Caco-2 (cell line): Measurements from ENCODE around the gene STARD4. TPM values are rescaled to one million over a fixed set of nuclear protein-coding genes. Genes with fewer than 3 reads are reported as not detected.

Source experiments
- BruUV-seq: library from RNA; stranded (reverse); fragments of 400-500 nt; replicated peaks from 2 replicates; lab custom pipeline; 2021; lab: Mats Ljungman, UMichigan
- CTCF ChIA-PET: fragments of 300-600 bp; sonication (Branson Sonifier 250); formaldehyde crosslinking; loops from one replicate; lab custom pipeline; 2022; ENCODE audit warnings: antibody characterized with exemption; lab: Charles Lee
- POLR2A ChIA-PET: fragments of 300-600 bp; sonication (Branson Sonifier 250); formaldehyde crosslinking; loops from one replicate; lab custom pipeline; 2022; ENCODE audit warnings: antibody characterized with exemption; lab: Charles Lee
- DNase-seq, 2 experiments: peaks; one replicate each; pipeline versions ENCODE4 v3.0.0 to v3.0.0-alpha.2; 2020 to 2022
- H3K27me3 ChIP-seq: replicated peaks from 2 replicates; pipeline ENCODE4 v1.6.0; 2011; ENCODE audit warnings: low read length; ENCODE audit not compliant: control insufficient read depth, insufficient read depth
- H3K36me3 ChIP-seq: 2 replicates; pipeline ENCODE4 v1.5.1; 2011; ENCODE audit warnings: low read length; ENCODE audit not compliant: control insufficient read depth, insufficient read depth
- H3K4me1 ChIP-seq: fragments of 250-450 bp; sonication (Bioruptor Pico); 2 replicates; pipeline ENCODE4 v1.5.1; 2020; ENCODE audit warnings: mild to moderate bottlenecking
- H3K4me3 ChIP-seq: 2 replicates; pipeline ENCODE4 v1.5.1; 2011; ENCODE audit warnings: low read depth, mild to moderate bottlenecking, control low read depth, low read length
- H3K9me3 ChIP-seq: fragments of 250-450 bp; sonication (Bioruptor Pico); 2 replicates; pipeline ENCODE4 v1.5.1; 2020; ENCODE audit warnings: mild to moderate bottlenecking, moderate library complexity
- H3K27ac Mint-ChIP-seq: one replicate; pipeline ENCODE4 v1.8.0; 2022; ENCODE audit warnings: mixed read lengths; ENCODE audit not compliant: unreplicated experiment
- H3K27me3 Mint-ChIP-seq: one replicate; pipeline ENCODE4 v1.8.0; 2022; ENCODE audit warnings: mixed read lengths; ENCODE audit not compliant: insufficient read depth, unreplicated experiment
- H3K36me3 Mint-ChIP-seq: one replicate; pipeline ENCODE4 v1.8.0; 2022; ENCODE audit warnings: mild to moderate bottlenecking, mixed read lengths; ENCODE audit not compliant: insufficient read depth, unreplicated experiment
- H3K4me1 Mint-ChIP-seq: one replicate; pipeline ENCODE4 v1.8.0; 2022; ENCODE audit warnings: low read depth, mixed read lengths; ENCODE audit not compliant: unreplicated experiment
- H3K4me3 Mint-ChIP-seq: one replicate; pipeline ENCODE4 v1.8.0; 2022; ENCODE audit warnings: mild to moderate bottlenecking, moderate library complexity, mixed read lengths; ENCODE audit not compliant: unreplicated experiment
- H3K9me3 Mint-ChIP-seq: one replicate; pipeline ENCODE4 v1.8.0; 2022; ENCODE audit warnings: mixed read lengths; ENCODE audit not compliant: unreplicated experiment
- intact Hi-C: fragments of 100-400 bp; cut with micrococcal nuclease; formaldehyde crosslinking; loops from one replicate; pipeline ENCODE4 v1.10.0; 2022; ENCODE audit not compliant: unreplicated experiment
- total RNA-seq: library from RNA; stranded (reverse); gene quantifications from 2 replicates; pipeline ENCODE4 v1.2.3, GENCODE V29; 2022
- TF ChIP-seq, protein P1 (sequence below), 2 experiments: fragments of 200-600 bp in 1 of 2; IDR thresholded peaks; 1 replicate in 1 of 2; 2 replicates in 1 of 2; pipeline versions ENCODE4 v1.5.1 to v1.8.0; 2011 to 2022; ENCODE audit warnings: antibody characterized with exemption in 1 of 2, control low read depth in 1 of 2, inconsistent platforms in 1 of 2, low read depth in 1 of 2, low read length in 1 of 2, mild to moderate bottlenecking in 1 of 2, moderate library complexity in 1 of 2; ENCODE audit not compliant: insufficient read depth in 1 of 2, severe bottlenecking in 1 of 2, unreplicated experiment in 1 of 2

The STARD4 gene
- total RNA-seq, 1 experiment from 2014 or later, result 113 TPM

- TF ChIP-seq, protein P1, sequence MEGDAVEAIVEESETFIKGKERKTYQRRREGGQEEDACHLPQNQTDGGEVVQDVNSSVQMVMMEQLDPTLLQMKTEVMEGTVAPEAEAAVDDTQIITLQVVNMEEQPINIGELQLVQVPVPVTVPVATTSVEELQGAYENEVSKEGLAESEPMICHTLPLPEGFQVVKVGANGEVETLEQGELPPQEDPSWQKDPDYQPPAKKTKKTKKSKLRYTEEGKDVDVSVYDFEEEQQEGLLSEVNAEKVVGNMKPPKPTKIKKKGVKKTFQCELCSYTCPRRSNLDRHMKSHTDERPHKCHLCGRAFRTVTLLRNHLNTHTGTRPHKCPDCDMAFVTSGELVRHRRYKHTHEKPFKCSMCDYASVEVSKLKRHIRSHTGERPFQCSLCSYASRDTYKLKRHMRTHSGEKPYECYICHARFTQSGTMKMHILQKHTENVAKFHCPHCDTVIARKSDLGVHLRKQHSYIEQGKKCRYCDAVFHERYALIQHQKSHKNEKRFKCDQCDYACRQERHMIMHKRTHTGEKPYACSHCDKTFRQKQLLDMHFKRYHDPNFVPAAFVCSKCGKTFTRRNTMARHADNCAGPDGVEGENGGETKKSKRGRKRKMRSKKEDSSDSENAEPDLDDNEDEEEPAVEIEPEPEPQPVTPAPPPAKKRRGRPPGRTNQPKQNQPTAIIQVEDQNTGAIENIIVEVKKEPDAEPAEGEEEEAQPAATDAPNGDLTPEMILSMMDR (IDR thresholded peaks at IDR 0.05; ENCODE audit: insufficient read depth in 1 of 2, low read depth in 1 of 2, low read length in 1 of 2, severe bottlenecking in 1 of 2, unreplicated experiment in 1 of 2), result no peak
- no peaks in the 10 kb centered on the region for H3K27me3 ChIP-seq
- no peaks in the 10 kb centered on the region for H3K9me3 ChIP-seq
- no peaks in the 10 kb centered on the region for H3K36me3 Mint-ChIP-seq
- no TSS peak for BruUV-seq
- H3K36me3 ChIP-seq, result no peaks in the 10 kb centered on the region
- H3K27me3 Mint-ChIP-seq, result no peaks in the 10 kb centered on the region
- no peak overlapping the region for H3K4me3 ChIP-seq
- no peaks in the 10 kb centered on the region for H3K9me3 Mint-ChIP-seq
- no peak overlapping the region for H3K27ac Mint-ChIP-seq
- intact Hi-C loops, result loop anchor here (10.0 kb wide), 1 partner anchor 706 kb away; no protein-coding TSS in a partner anchor
- H3K4me3 Mint-ChIP-seq, result no peak overlapping the region
- ChIA-PET POLR2A (no interaction called here), CTCF (no interaction called here)
- no peak for DNase-seq
- peaks cover 30% of the 10 kb centered on the region for H3K4me1 ChIP-seq
- peaks cover 32% of the 10 kb centered on the region for H3K4me1 Mint-ChIP-seq
These were observed 6.4 kb upstream of the STARD4 start for GRCh38 chr5:111518777-111519176.

- no peaks in the 10 kb centered on the region for H3K27me3 ChIP-seq
- no peaks in the 10 kb centered on the region for H3K36me3 ChIP-seq
- DNase-seq, result no peak
- Mint-ChIP-seq H3K27me3 (no peaks in the 10 kb centered on the region), H3K9me3 (no peaks in the 10 kb centered on the region), H3K27ac (no peak overlapping the region), H3K36me3 (no peaks in the 10 kb centered on the region), H3K4me1 (peaks cover 38% of the 10 kb centered on the region), H3K4me3 (no peak overlapping the region)
- ChIA-PET POLR2A (no interaction called here), CTCF (no interaction called here)
- peaks cover 31% of the 10 kb centered on the region for H3K4me1 ChIP-seq
- intact Hi-C loops, result loop anchor here (10.0 kb wide), 1 partner anchor 707 kb away; no protein-coding TSS in a partner anchor
- H3K4me3 ChIP-seq, result no peak overlapping the region
- no TSS peak for BruUV-seq
- no peaks in the 10 kb centered on the region for H3K9me3 ChIP-seq
- TF ChIP-seq, protein P1 (IDR thresholded peaks at IDR 0.05; ENCODE audit: insufficient read depth in 1 of 2, low read depth in 1 of 2, low read length in 1 of 2, severe bottlenecking in 1 of 2, unreplicated experiment in 1 of 2), result no peak
These were observed 5.6 kb upstream of the STARD4 start for GRCh38 chr5:111517853-111518501.

GRCh38 chr5:111514087-111514486 is 1.8 kb upstream of the STARD4 start:
- Mint-ChIP-seq H3K4me1 (peaks cover 39% of the 10 kb centered on the region), H3K4me3 (peak overlapping the region; percentile 95), H3K36me3 (peaks cover 18% of the 10 kb centered on the region), H3K27me3 (no peaks in the 10 kb centered on the region), H3K27ac (peak overlapping the region; percentile 95), H3K9me3 (no peaks in the 10 kb centered on the region)
- POLR2A ChIA-PET, result no interaction called here
- no TSS peak for BruUV-seq
- Histone ChIP-seq H3K4me3 (peak overlapping the region; percentile 68), H3K9me3 (no peaks in the 10 kb centered on the region), H3K27me3 (no peaks in the 10 kb centered on the region), H3K36me3 (no peaks in the 10 kb centered on the region), H3K4me1 (peaks cover 36% of the 10 kb centered on the region)
- intact Hi-C loops, result loop anchor here (10.0 kb wide), 1 partner anchor 711 kb away; no protein-coding TSS in a partner anchor
- TF ChIP-seq, protein P1 (IDR thresholded peaks at IDR 0.05; ENCODE audit: insufficient read depth in 1 of 2, low read depth in 1 of 2, low read length in 1 of 2, severe bottlenecking in 1 of 2, unreplicated experiment in 1 of 2), result no peak
- CTCF ChIA-PET, result no interaction called here
- DNase-seq, result no peak
